HG03159 (cell line): ENCODE results near the gene ANKRA2.

Experiments
- ATAC-seq: cut with Tn5 transposase; IDR thresholded peaks from one replicate; pipeline ENCODE4 v1.9.1; 2021; ENCODE audit warnings: mild to moderate bottlenecking, moderate library complexity; ENCODE audit not compliant: unreplicated experiment

Gene ANKRA2

DNA sequence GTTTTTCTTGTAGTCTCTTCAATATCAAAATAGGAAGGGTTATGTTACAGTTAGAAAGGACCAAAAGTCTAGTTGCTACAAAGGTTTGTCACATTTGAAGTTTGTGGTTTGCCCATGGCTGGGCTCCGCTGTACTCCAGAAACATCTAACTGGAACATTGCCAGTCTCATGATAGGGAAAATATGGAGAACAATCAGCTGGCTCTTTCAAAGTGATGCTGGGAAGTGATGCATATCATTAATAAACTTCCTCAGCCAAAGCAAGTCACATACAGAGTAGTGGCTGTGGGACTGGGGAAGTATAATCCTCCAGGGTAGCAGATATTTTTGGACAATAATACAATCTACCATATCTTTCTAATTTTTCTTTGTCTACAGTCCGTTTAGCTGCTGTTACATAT is 58.4 kb downstream of the ANKRA2 start:
- ATAC-seq, result no peak

- no peak for ATAC-seq
Measured at GRCh38 chr5:73506459-73506955, 58.9 kb downstream of the ANKRA2 start.
